Measurements from ENCODE around the gene AATK. TPM values are rescaled to one million over a fixed set of nuclear protein-coding genes. Genes with fewer than 3 reads are reported as not detected.

The AATK gene
- total RNA-seq, 1 donor from 2014 or later = 0.20 TPM

- no peak for DNase-seq (ENCODE audit: low read depth)
Measured at GRCh38 chr17:81180836-81181810, 15.1 kb upstream of the AATK start.

- DNase-seq (ENCODE audit: low read depth) = no peak
Measured at GRCh38 chr17:81179861-81180260, 13.8 kb upstream of the AATK start.

GRCh38 chr17:81179220-81179619 is 13.2 kb upstream of the AATK start:
- DNase-seq (ENCODE audit: low read depth) = no peak

GRCh38 chr17:81178136-81179091 is 12.4 kb upstream of the AATK start:
- no peak for DNase-seq (ENCODE audit: low read depth)

GRCh38 chr17:81176666-81177065 is 10.6 kb upstream of the AATK start:
- DNase-seq (ENCODE audit: low read depth) = no peak

GRCh38 chr17:81173762-81174155 is 7.7 kb upstream of the AATK start:
- no peak for DNase-seq (ENCODE audit: low read depth)

- DNase-seq (ENCODE audit: low read depth) = no peak
Measured at GRCh38 chr17:81173052-81173761, 7.2 kb upstream of the AATK start.

GRCh38 chr17:81171941-81172340 is 5.9 kb upstream of the AATK start:
- no peak for DNase-seq (ENCODE audit: low read depth)

- no peak for DNase-seq (ENCODE audit: low read depth)
Measured at GRCh38 chr17:81170727-81171494, 4.9 kb upstream of the AATK start.

GRCh38 chr17:81169870-81170309 is 3.9 kb upstream of the AATK start:
- DNase-seq (ENCODE audit: low read depth) = no peak

- DNase-seq (ENCODE audit: low read depth) = no peak
Measured at GRCh38 chr17:81167638-81168037, 1.6 kb upstream of the AATK start.

- no peak for DNase-seq (ENCODE audit: low read depth)
Measured at GRCh38 chr17:81167194-81167524, 1.1 kb upstream of the AATK start.

GRCh38 chr17:81165246-81166032 is 582 bp downstream of the AATK start, which contains the start of gene PVALEF:
TSS of gene PVALEF (plus strand) at chr17:81165507. CDS start at chr17:81181227, 15,720 bp downstream.
- no peak for DNase-seq (ENCODE audit: low read depth)

GRCh38 chr17:81164371-81165245 is 1.4 kb downstream of the AATK start:
- DNase-seq (ENCODE audit: low read depth) = no peak

GRCh38 chr17:81163703-81164370 is 2.2 kb downstream of the AATK start:
- DNase-seq (ENCODE audit: low read depth) = no peak

GRCh38 chr17:81163051-81163695 is 2.8 kb downstream of the AATK start:
- DNase-seq (ENCODE audit: low read depth) = no peak

GRCh38 chr17:81162491-81162890 is 3.5 kb downstream of the AATK start:
- no peak for DNase-seq (ENCODE audit: low read depth)

GRCh38 chr17:81161972-81162371 is 4.0 kb downstream of the AATK start:
- no peak for DNase-seq (ENCODE audit: low read depth)
